HG03064 (cell line): Measurements from ENCODE around the gene CYP19A1.
"Not testable (repeated sequence)": the region's sequence is repeated elsewhere in the genome, so short reads cannot be mapped to it uniquely, and the experiment has no call there.

Experiments
- ATAC-seq: cut with Tn5 transposase; IDR thresholded peaks from one replicate; pipeline ENCODE4 v1.9.1; 2021; ENCODE audit warnings: low read depth; ENCODE audit not compliant: unreplicated experiment

Gene CYP19A1

DNA sequence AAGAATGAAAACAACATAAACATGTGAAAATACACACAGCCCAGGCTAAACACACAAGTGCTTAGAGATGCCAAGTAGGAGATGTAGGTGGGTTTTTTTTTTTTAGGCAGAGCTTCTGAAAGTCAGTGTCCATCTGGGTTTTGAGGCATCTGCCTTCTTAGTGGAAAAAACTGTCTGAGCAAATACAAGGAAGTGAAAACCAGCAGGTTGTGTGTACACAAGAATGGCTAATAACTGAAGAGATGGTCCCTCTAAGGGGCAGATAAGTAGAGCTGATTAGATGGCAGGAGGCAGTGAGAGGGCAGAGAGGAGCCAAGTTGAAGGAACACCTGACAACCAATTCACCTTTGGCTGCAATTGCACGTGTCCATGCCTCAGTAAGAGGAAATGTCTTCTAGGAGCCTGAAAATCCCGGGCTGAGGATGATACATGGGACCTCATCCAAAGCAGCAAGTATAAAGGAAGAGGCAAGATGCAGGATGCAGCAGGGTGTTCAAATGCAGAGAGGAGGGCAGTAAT, 34.9 kb downstream of the CYP19A1 start:
- no peak for ATAC-seq

DNA sequence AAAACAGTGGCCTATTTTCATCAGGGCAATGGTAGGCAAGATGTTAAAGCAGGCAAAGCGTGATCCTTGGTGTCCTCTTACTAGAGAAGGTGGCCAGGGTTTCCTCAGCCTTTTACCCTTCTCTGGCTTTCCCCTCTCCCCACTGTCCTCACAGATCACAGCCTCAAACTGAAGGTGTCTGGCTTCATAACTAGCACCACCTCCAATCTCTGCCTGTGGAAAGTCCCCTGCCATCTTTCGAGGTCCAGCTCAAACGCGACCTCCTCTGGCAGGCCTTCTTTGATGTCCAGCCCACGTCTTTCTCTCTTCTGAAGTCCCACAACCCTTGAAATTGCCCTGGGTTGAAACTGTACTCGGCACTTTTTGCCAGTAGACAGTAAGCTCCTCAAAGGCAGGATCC, 35.9 kb downstream of the CYP19A1 start:
- no peak for ATAC-seq

DNA sequence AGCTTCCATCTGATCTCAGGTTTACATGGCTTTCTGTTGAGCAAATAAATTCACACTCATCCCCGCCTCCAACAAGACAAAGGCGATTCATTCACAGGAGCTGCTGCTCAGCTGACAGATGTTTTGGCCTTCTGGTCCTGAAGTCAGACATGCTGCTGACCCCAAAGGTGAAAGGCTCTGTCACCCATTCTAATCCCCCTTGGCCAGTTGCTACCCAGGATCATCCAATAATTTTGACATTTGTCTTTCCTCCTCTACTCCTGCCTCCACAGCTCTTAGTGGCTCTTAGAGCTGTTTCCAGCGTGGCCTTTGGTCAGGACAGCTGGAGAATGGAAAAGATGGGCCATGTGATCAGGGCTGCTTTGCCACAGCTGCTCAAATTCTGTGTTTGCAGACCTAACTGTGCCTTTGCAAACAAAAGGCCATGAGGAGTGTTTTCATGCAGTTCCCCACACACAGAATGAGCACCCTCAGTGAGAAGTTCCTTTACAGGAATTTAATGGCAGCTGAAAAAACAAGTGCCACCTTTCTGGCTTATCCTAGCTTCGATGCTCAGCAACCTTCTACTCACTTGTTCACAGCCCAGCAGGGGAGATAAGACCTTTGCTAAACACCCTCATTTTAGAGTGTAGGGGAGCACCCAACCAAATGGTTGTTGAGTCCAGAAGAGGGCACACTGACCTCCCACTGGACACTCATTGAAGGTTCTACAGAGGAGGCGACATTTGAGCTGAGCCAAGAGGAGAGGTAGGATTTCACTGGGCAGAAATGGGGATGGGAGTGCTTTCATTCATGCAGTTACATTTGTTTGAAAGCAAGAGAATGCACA, 39.0 kb downstream of the CYP19A1 start:
- no peak for ATAC-seq

GRCh38 chr15:51298620-51299019, 39.8 kb downstream of the CYP19A1 start:
- ATAC-seq, result no peak

DNA sequence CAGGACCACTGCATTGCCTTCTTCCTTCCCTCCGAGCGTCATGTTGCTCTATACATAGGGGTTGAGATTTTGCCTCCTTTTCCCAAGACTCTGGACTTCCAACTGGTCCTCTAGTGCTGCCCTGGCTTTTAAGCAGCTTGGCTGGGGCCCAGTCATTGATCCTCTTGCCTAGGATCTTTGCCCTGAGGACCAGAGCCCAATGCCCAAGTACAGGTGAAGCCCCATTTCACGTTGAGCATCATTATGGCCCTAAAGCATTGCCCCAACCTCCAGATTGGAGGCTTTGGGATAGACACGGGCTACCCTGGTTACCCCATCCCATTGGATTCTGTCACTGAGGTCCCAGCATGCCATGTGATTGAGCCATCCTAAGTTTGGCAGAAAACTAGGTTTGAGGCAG, 47.7 kb downstream of the CYP19A1 start:
- ATAC-seq, result no peak

DNA sequence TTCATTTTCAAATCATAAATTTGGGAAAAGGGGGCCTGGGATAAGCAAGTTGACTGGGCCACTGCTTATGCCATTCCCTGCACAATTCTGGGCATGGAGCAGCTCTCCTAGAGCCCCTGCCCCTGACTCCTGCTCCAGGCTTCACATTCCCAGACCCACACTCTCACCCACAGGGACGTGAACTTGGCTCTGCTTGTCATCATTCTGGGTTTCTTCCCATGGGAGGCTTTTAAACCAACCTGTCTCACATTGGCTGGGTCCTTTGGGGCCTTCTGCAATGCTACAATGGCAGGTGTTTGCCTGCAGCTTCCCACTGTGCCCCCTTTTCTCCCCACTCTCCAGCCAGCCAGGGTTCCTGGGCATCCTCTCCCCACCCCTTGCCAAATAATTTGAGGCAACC, 49.1 kb downstream of the CYP19A1 start:
- ATAC-seq, result no peak

- no peak for ATAC-seq
Observed at GRCh38 chr15:51288143-51289065, 50.0 kb downstream of the CYP19A1 start.

GRCh38 chr15:51286816-51287215, 51.6 kb downstream of the CYP19A1 start:
- no peak for ATAC-seq

GRCh38 chr15:51285399-51285798, 53.0 kb downstream of the CYP19A1 start:
- no peak for ATAC-seq

GRCh38 chr15:51284871-51285270, 53.5 kb downstream of the CYP19A1 start:
- no peak for ATAC-seq

GRCh38 chr15:51283026-51283425, 55.4 kb downstream of the CYP19A1 start:
- ATAC-seq, result no peak

DNA sequence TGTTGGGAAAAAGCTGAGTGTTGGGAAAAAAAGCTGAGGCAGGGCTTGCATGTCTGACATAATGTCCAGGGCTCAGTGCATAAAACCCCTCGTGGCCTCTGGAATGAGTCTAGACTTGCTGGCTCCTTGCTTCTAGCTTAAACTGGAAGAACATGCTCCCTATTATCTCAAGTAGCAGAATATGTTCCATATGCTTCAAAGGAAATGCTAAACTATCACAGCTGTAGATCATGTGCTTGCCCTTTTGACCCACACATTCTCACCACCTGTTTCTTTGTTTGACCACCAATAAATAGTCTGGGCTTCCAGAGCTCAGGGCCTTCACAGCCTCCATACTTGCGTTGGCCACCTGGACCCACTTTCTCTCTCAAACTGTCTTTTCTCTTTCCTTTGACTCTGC, 56.2 kb downstream of the CYP19A1 start:
- not testable (repeated sequence) for ATAC-seq

GRCh38 chr15:51281368-51281967, 56.9 kb downstream of the CYP19A1 start:
- no peak for ATAC-seq

DNA sequence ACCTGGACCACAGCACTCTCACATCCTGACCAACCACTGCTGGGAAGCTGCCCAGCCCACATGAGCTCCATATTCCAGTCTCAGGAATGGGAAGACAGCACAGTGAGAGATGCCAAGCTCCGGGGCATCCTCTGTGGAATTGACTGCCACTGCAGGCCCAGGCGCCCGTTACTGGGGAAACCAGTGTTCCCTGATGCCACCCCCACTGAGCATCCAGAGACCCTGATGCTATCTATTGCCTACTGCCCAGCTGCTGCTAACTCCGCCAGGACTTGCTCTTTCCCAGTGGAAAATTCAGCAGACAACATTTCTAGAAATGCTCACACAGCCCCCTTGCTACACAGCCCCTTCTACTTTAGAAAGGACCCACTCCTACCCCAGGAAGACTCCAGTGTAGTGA, 57.6 kb downstream of the CYP19A1 start:
- no peak for ATAC-seq

DNA sequence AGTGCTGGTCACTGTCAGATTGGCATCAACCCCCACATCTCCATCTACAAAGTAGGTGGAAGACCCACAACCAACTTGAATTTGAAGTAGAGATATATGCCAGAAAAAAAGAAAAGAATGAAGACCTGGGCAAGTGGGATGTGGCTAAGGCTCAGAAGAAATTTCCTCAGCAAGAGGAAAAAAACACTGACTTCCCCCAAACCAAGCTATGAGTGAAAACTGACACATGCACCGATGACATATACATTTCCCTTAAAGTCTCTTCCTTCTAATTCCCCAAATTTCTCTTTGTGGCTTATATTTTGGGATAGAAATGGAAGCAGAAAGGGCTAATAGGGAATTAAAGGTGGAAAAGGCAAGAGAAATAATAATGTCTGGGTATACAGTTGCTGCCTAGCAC, 59.0 kb downstream of the CYP19A1 start:
- ATAC-seq, result no peak

DNA sequence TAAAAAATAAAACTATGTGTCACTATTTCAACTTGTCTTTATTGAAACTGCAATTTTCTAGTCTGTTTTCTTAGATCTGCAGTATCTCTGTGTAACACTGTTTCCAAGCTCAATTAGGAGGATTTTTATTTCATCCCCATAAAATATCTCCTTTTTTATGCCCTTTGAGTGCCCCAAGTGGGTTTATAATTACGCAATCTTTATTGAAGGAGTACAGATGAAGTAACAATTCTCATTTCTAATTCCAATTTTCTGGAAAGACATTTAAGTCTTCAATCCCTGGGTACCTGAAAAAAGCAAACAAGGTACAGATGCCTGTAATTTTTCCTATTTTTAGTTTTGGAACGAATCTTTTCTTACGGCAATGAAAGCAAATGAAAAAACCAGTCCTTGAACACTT, 61.3 kb downstream of the CYP19A1 start:
- no peak for ATAC-seq

DNA sequence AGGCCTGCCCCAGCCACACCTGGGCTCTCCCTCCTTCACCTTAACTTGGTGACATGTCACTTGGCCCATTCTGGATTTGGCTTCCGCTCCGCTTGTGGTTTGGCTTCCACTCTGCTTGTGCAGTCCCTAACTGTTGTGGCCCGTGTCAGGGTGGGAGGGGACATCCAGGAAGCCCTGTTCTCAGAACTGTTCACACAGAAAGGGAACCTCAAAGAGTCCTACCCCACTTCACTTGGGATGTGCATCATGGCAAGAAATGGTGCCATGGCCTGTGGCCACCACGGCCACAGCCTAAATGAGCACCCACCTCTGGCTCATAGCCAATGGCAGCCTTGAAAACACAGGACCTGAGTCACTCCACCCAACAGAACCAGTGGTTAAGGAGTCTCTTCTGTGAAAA, 63.4 kb downstream of the CYP19A1 start:
- ATAC-seq, result no peak

DNA sequence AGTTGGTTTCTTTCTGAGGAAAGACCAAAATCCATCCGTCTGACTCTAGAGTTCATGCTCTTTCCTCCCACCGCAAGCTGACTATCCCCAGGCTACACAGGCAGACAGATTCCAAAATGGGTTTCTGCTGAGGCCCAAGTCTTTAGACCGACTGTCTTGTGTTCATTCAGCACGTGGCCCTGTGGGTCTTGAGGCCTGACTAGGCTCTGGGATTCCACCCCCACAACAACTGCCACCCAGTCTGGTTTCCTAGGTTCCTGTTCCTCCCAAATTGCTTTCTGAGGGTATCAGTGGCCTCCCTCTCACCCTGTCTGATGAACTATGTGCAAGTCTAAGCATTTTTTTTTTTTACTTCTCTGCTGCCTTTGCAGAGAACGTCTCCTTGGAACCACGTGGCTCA, 67.7 kb downstream of the CYP19A1 start:
- no peak for ATAC-seq

DNA sequence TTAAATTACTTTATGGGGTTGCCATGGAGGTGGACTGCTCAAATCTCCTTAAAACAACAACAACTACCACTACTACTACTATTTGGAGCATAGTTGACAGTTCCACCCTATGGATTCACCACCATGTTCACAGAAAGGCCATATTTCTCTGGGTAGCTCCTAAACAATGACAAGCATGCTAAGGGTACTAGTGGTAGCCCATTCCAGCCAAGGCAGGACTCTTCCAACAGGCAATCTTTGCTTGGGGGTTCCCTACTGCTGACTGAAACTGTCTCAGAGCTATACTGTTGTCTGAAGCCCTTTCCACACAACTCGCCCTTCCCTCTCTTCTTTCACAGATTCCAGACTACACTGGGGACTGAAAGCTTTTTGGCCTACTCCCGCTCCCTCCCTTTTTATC, 68.9 kb downstream of the CYP19A1 start:
- ATAC-seq, result no peak

DNA sequence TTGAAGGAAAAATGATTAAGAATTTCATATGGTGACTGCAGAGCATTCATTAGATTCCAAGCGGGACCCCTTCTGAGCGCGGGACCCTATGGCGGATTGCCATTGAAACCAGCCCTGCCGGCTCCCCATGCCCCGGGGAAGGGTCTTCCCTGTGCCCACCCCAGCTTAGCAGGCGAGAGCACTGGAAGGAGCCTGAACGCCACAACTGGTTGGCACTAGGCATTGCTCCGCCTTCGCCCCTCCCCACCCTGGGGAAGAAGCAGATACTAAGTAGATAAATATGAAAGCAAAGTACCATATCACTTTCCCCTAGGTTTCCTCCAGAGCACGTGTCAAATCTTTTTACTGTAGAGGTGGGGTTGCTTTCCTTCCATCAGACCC, 70.7 kb downstream of the CYP19A1 start:
- ATAC-seq, result no peak

DNA sequence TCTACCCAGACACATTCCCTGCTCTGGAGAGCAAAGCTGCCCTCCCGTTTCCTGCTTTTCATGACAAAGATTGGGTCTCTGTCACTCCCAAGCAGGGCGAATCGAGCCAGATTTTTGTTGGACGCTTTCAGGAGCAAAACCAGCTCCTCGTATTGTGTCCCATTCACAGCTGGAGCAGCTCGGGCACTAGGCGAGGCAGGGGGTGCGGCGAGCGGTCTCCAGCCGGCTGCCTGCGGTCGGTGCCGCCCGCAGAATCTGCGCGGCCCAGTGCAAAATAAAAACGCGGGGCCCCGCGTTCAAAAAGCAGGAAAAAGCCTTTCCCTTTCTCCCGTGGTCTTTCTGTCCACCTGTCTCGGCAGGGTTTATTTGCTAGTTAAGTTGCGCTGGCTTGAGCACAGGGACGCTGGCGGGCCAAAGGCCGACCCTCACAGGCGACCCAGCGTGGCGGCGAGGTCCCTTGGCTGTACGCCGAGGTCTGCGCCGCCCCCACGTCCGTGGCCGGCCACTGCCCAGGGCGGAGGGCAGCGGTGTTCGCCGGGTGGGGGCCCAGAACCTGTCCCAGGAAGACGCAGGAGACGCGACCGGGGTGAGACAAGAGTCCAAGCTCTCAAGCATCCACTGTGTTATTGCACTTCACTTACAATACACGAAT, 71.2 kb downstream of the CYP19A1 start:
- no peak for ATAC-seq
